Neural crest cell (in vitro differentiated cells): Measurements from ENCODE around the gene CASZ1. TPM values are rescaled to one million over a fixed set of nuclear protein-coding genes. Genes with fewer than 3 reads are reported as not detected.

Source experiments
- DNase-seq: peaks from one replicate; pipeline ENCODE4 v3.0.0; 2021; ENCODE audit warnings: low read depth, mixed read lengths, low spot score
- H3K27ac Mint-ChIP-seq: one replicate; pipeline ENCODE4 v1.8.0; 2021; ENCODE audit warnings: mild to moderate bottlenecking, mixed read lengths; ENCODE audit not compliant: unreplicated experiment
- H3K27me3 Mint-ChIP-seq: 2 replicates; pipeline ENCODE4 v1.8.0; 2021; ENCODE audit warnings: low read depth, mild to moderate bottlenecking, mixed read lengths
- H3K36me3 Mint-ChIP-seq: 2 replicates; pipeline ENCODE4 v1.8.0; 2021; ENCODE audit warnings: low read depth, mild to moderate bottlenecking, mixed read lengths
- H3K4me1 Mint-ChIP-seq: 2 replicates; pipeline ENCODE4 v1.8.0; 2021; ENCODE audit warnings: mixed read lengths
- H3K4me3 Mint-ChIP-seq: one replicate; pipeline ENCODE4 v1.8.0; 2021; ENCODE audit warnings: mild to moderate bottlenecking, mixed read lengths
- H3K9me3 Mint-ChIP-seq: 2 replicates; pipeline ENCODE4 v1.8.0; 2021; ENCODE audit warnings: mixed read lengths
- total RNA-seq: library from RNA; stranded (reverse); gene quantifications from 2 replicates; pipeline ENCODE4 v1.2.1, GENCODE V29; 2021
- TF ChIP-seq, protein P1 (sequence below): fragments of 200-600 bp; sonication (generic); conservative IDR thresholded peaks from 2 replicates; pipeline ENCODE4 v1.5.0; 2021; ENCODE audit warnings: antibody characterized with exemption, mild to moderate bottlenecking

Gene CASZ1
- total RNA-seq, 1 donor from 2014 or later = 2.6 TPM

DNA sequence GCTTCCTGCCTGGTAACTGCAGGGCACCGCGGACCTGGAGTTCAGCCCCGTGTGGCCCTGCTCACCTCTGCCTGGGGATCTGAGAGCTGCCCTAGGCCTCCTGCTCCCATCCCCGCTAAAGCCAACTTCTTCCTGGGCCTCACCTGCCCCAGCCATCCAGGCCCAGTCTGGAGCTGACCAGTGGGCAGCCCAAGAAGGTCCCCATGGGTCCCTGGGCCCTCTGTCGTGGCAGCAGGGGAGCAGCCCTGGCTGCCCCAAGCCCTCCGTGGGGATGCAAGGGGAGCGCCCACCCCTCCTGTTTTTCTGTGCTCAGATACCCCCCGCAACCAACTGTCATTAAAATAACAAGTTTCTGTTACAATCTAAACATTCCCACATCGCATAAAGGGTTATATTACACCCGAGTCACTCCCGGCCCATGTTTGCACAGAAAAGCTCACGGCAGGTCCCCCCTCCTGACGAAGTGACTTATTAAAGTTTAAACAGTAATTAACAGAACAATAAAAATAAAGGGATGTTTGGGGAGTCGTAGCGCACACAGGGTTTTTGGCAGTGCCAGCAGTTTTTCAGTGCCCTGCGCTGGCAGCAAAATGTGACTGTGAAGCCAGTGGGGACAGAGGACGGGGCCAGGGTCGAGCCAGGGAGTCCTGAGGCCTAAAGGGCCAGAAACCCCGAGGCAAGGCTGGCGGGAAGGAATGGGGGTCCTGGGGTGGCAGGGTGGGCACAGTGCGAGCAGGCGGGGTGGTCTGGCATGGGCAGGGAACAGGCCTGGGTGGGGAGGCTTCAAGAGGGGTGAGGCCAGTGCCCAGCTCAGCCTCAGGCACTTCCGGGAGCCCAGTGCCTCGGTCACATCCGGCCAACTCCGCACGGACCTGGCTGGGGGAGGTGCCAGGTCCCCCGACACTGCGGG is 121.5 kb downstream of the CASZ1 start:
- no peaks in the 10 kb centered on the region for H3K36me3 Mint-ChIP-seq
- H3K27me3 Mint-ChIP-seq = peaks cover 6% of the 10 kb centered on the region
- H3K9me3 Mint-ChIP-seq = no peaks in the 10 kb centered on the region
- no peak for DNase-seq
- TF ChIP-seq, protein P1, sequence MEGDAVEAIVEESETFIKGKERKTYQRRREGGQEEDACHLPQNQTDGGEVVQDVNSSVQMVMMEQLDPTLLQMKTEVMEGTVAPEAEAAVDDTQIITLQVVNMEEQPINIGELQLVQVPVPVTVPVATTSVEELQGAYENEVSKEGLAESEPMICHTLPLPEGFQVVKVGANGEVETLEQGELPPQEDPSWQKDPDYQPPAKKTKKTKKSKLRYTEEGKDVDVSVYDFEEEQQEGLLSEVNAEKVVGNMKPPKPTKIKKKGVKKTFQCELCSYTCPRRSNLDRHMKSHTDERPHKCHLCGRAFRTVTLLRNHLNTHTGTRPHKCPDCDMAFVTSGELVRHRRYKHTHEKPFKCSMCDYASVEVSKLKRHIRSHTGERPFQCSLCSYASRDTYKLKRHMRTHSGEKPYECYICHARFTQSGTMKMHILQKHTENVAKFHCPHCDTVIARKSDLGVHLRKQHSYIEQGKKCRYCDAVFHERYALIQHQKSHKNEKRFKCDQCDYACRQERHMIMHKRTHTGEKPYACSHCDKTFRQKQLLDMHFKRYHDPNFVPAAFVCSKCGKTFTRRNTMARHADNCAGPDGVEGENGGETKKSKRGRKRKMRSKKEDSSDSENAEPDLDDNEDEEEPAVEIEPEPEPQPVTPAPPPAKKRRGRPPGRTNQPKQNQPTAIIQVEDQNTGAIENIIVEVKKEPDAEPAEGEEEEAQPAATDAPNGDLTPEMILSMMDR = no peak
- H3K4me3 Mint-ChIP-seq = no peak overlapping the region
- H3K27ac Mint-ChIP-seq = no peak overlapping the region
- H3K4me1 Mint-ChIP-seq = peaks cover 20% of the 10 kb centered on the region

DNA sequence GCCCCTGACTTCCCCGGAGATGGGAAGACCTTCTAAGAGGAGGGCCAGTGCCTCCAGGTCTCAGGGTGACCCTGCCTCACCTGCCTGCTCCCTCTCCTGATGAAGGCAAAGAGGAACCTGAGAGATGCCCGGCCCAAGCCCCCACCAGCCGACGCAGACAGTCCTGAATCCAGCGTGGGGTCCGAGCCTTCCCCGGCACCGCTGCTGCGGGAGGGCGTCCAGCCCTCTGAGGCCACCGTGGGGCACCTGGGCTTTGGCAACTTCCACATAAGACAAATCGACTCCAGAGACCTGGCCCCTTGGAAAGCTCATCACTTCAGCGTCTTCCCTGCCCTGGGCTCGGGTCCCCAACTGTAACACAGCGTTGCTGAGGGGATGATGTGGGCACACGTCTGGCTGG is 122.2 kb downstream of the CASZ1 start:
- DNase-seq = no peak
- Mint-ChIP-seq H3K4me3 (no peak overlapping the region), H3K27me3 (peaks cover 2% of the 10 kb centered on the region), H3K36me3 (no peaks in the 10 kb centered on the region), H3K27ac (no peak overlapping the region), H3K9me3 (no peaks in the 10 kb centered on the region), H3K4me1 (peaks cover 15% of the 10 kb centered on the region)
- TF ChIP-seq, protein P1 = no peak

DNA sequence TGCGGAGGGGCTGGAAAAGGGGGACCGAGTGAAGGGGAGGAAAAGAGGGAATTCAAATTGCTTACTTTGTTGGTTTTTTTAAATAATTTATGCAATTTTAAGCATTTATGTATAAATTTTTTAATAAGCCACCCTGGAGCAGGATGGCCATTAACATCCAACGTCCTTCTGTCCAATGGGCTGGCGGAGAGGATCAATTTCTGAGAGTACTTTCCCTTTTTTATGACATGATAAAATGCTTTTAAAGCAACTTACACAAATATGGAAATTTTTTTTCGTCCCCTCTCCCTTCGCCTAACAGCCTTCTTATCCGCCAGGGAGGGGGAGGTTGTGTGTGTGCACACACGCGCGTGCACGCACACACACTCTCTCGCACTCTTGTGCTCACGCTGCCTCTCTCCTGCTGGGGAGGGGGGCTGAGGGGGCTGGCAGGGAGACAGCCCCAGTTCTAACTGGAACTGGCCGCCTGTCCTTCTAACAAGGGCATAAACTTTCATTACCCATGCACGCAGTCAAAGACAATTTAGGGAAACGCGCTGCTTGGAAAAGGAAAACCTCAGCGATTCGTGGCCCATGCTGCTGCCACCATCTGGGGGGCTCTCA is 123.2 kb downstream of the CASZ1 start:
- no peak overlapping the region for H3K4me3 Mint-ChIP-seq
- H3K27me3 Mint-ChIP-seq = peaks cover 2% of the 10 kb centered on the region
- no peak overlapping the region for H3K27ac Mint-ChIP-seq
- H3K36me3 Mint-ChIP-seq = no peaks in the 10 kb centered on the region
- no peaks in the 10 kb centered on the region for H3K9me3 Mint-ChIP-seq
- peaks cover 17% of the 10 kb centered on the region for H3K4me1 Mint-ChIP-seq
- TF ChIP-seq, protein P1 = no peak
- DNase-seq = no peak

DNA sequence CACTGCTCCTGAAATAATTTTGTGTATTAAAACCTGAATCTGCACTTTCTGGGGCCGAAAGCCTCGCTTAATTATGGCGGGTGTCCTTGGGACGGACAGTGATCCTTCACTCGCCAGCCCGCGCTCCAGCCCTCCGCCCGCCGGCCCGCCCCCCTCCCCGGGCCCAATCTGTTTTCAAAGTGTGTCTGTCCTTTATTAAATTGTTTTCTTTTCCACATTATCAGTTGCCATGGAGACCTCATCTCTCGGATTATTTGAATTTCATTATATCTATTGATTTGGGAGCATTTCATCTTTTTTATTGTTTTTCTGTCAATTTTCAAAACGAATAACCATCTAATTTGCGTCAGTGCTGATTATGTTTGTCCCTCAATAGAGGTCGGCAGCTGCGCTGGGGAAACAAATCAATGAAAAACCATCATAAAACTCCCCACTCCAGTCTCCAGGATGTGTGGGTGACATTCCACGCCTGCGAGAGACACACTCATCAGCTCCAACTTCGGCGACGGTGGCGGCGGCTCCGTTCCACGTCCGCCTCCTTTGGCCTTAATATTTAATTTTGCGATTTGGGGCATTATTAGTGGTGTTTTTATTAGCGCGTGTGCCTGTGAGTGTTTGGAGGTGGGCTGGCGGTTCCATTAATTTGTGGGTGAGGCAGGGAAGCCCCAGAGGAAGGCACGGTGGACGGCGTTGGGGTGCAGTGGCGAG is 123.9 kb downstream of the CASZ1 start:
- no peaks in the 10 kb centered on the region for H3K9me3 Mint-ChIP-seq
- no peak overlapping the region for H3K27ac Mint-ChIP-seq
- H3K36me3 Mint-ChIP-seq = no peaks in the 10 kb centered on the region
- DNase-seq = no peak
- TF ChIP-seq, protein P1 = no peak
- peaks cover 21% of the 10 kb centered on the region for H3K4me1 Mint-ChIP-seq
- peaks cover 2% of the 10 kb centered on the region for H3K27me3 Mint-ChIP-seq
- H3K4me3 Mint-ChIP-seq = no peak overlapping the region

DNA sequence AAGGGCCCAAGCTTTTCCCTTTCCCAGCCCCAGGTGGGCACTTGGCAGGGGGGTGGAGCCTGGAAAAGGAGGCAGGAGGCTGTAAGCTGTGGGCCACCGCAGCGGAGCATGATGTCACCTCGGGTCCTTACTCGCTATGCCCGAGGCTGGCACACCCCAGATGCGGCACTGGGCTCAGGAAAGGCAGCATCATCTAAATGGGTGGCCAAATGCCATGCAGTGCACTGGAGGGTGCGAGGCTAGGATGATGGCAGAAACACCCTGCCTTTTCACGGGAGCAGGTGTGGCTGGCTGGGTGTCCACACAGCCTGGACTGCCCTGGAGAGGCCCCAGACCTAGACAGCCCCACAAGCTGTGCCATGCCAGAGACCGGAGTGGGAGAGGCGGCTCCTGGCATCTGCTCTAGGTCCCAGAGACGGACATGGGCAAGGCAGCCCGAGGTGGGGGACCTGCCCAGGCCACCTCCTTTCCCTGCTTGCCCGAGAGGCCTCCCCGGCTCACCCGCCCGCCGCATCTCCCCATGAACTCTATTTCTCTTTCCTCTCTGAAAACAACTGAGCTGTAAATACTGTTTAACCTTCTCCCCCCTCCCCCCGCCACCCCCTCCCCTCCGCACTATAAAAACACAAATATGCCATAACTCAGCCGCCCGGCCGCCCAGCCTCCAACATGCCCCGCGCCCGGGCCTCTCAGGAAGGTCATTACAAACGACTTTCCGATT is 124.7 kb downstream of the CASZ1 start:
- Mint-ChIP-seq H3K4me3 (no peak overlapping the region), H3K9me3 (no peaks in the 10 kb centered on the region)

More for the DNA sequence above, 124.7 kb downstream of the CASZ1 start:
- no peaks in the 10 kb centered on the region for H3K36me3 Mint-ChIP-seq
- H3K27ac Mint-ChIP-seq = no peak overlapping the region
- TF ChIP-seq, protein P1 = no peak
- no peak for DNase-seq
- peaks cover 21% of the 10 kb centered on the region for H3K4me1 Mint-ChIP-seq
- H3K27me3 Mint-ChIP-seq = peaks cover 2% of the 10 kb centered on the region
